Measurements from ENCODE around the gene KSR1.
"Not testable (repeated sequence)": the region's sequence is repeated elsewhere in the genome, so short reads cannot be mapped to it uniquely, and the experiment has no call there.

The KSR1 gene

DNA sequence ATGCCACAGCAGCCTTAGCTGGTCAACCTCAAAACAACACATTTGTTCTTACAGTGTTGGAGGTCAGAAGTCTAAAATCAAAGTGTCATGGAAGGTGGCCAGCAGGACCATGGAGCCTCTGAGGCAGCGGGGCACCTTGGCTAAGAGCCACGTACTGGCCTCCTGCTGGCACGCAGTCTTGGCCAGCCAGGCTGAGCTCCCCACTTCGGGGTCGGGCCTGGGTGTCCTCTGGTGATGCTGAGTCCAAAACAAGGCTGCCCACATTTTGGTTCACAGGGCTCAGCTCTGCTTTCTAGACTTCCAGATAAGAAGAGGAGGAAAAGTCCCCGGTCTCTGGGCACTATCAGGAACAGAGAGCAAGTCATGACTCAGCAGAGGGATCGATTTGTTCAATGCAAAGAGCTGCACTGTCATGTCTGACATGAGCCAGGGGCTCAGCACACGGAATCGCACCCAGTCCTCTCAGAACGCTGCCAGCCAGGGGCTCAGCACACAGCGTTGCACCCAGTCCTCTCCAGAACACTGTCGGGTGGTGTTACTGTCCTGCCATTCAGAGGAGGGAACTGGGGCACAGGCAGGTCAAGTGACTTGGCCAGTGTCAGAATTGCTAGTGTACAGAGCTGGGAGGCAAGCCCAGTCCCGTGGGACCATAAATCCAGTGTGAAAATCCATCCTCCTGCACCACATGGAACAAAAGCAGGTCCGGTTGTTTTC is 177.2 kb downstream of the KSR1 start:
- DNase-seq (ENCODE audit: low spot score): no peak

DNA sequence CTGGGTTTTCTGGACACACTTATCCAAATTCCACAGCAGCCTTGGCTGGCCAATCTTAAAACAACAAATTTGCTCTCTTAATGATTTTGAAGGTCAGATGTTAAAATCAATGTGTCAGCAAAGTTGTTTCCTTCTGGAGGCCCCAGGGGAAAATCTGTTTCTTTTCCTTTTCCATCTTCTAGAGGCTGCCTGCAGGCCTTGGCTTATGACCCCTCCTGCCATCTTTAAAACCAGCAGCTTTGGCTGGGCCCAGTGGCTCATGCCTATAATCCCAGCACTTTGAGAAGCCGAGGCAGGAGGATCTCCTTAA is 177.7 kb downstream of the KSR1 start:
- no peak for DNase-seq (ENCODE audit: low spot score)

DNA sequence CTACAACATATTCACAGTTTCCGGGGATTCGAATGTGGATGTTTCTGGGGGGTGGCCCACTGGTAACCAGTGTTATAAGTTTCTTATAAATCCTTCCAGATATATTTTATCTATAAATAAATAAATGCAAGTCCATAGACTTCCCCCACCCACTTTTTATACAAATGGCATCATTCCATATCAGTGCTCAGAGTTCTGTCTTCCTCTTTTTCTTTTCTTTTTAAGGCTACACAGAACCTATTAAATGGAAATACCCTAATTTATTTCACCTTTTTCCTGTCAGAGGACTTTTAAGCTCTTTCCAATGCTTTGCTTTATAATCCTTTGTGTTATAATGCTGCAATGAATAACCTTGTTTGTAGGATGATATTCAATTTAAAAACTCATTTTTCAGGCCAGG is 178.5 kb downstream of the KSR1 start:
- DNase-seq (ENCODE audit: low spot score): no peak

DNA sequence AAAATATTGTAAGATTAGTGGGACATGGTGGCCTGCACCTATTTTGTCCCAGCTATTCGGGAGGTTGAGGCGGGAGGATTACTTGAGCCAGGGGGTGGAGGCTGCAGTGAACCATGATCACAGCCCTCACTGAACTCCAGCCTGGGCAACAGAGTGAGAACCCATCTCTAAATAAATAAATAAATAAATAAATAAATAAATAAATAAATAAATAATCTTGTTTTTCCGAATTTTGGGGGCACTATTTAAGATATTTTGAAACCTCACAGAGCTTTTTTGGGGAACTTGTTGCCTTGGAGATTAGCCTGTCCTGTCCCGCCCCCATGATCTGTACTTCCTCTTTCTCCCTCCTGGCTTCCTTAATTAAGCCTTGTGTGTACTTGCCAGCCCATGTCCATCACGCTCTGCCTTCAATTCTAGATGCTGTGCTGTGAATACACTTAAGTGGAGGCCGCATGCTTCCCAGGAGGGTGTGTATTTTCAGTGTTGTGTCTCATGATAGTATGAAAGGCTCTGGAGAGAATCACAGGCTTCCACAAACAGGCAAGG is 179.1 kb downstream of the KSR1 start:
- no peak for DNase-seq (ENCODE audit: low spot score)

DNA sequence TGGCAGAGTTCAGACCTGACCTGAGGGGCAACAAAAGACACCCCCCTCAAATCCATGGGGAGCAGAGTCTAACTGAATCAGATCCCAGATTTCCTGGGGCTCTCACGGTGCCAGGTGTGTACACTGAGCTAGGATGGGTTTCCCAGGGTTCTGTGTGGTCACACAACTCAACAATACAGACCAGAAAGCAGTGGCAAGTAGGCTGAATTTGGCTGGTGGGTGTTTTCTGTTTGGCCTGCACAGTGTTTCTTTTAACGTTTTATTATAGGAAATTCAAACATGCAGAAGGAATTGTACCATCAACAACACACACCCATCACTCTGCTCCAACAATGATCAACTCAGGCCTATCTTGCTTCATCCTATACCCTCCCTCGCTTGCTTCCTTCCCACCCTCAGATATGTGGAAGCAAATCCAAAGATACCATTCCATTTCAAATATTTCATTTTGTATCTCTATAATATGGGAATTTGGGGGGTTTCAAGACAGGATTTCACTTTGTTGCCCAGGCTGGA is 179.8 kb downstream of the KSR1 start:
- not testable (repeated sequence) for DNase-seq (ENCODE audit: low spot score)

DNA sequence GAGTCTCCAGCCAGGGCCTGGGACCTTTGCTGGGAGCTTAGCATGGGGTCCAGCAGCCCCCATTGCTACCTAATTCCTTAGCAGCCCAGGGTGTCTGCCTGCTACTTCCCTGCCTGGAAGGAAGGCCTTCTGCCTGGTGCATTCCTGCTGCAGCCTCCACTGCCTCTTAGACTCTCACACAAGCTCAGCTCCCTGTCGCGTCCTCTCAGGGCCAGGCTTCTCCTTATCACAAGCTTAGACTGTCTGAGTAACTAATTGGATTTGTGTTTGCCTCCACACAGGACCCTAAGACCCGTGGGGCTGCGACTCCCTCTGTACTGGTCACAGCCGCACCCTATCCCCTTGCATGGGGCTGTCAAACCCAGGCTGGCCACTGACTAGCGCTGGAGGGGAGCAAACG is 181.6 kb downstream of the KSR1 start:
- DNase-seq (ENCODE audit: low spot score): not testable (repeated sequence)

DNA sequence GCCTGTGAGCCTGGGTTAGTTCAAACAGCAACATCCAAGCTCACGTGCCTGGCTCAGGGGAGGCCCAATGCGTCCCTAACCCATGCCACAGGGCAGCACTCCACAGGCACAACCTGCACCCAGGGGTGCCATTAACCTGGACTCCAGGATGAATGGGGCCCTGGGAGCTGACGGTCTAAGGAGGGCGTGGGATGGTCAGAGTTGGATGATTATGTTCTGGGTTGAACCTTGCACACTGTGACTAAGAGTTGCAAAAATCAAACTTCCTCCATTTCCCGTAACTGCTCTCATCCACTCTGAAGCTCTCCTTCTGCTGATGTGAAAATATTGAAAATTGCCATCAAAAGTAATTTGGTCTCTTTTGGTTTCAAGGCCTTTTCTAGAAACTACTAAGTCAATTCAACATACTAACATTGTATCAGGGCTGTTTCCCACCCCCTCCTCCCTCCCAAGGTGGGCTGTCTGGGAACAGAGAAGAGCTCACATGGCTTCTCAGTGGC is 182.2 kb downstream of the KSR1 start:
- DNase-seq (ENCODE audit: low spot score): not testable (repeated sequence)

DNA sequence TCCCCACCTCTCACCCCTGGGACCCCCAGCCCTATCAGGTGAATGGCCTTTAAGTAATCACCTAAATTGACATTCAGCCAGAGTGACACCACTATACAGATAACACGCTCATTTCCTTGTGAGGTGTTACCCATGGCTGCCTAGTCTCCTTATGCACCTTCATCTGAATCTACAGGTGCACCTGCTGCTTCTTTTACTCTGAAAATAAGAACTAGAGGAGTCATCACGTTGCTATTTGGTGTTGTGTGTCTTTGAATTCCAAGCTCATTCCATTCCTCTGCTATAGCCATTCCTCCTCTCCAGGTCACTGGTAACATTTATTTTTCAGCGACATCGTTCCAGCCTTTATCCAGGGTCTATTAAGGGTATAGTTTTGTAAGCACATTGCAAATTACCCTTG is 184.5 kb downstream of the KSR1 start:
- DNase-seq (ENCODE audit: low spot score): no peak

DNA sequence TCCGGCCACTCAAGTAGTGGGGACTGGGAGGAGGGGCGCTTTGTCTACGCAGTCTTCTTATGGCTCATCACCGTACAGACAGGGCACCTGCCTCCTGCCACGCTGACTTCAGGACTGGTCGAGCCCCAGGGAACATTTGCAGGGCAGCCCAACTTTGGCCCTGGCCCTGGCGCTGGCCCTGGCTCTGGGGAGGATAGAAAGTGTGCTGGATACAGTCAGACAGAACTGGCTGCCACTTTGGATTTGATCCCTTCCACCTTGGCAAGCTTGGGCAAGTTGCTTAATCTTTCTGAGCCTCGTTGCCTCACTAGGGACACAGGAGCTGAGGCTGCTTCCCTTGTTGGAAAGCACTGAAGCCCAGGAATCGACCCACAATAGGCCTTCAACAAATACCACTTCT is 188.3 kb downstream of the KSR1 start:
- no peak for DNase-seq (ENCODE audit: low spot score)

DNA sequence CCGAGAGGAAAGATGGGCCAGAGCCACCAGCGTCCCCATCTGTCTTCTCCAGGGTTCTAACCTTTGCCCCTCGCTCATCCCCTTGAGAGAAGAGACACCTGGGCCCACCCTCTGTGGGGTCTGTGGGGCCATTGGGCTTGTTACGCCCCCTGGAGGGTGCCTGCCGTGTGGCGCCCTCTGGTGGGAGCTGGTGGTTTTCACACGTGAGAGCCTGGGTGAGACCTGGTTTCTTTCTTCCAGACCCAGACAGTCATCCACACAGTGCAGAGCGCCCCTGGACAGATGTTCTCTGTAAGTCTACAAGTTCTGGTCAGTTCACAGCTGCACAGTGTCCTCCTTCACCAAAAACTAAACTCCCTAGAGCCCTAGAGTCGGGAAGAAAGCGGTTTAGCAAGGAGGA is 189.4 kb downstream of the KSR1 start:
- not testable (repeated sequence) for DNase-seq (ENCODE audit: low spot score)

DNA sequence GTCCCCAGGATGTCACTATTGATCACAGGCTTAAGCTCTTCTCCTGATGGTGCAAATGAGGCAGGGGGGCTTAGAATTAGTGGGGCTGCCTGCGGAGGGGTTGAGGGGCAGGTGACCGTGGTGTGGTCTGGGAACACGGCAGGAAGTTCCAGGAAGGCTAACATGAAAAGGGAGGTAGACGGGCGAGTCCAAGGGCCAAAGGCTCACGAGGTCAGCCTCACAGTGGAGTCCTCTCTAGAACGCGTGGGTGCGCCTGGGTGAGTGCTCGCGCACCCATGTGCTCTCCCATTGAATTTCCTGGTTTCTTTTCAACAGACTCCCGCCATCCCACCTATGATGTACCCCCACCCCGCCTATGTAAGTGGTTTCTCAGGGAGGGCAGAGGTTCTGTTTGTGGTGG is 190.0 kb downstream of the KSR1 start:
- DNase-seq (ENCODE audit: low spot score): no peak

DNA sequence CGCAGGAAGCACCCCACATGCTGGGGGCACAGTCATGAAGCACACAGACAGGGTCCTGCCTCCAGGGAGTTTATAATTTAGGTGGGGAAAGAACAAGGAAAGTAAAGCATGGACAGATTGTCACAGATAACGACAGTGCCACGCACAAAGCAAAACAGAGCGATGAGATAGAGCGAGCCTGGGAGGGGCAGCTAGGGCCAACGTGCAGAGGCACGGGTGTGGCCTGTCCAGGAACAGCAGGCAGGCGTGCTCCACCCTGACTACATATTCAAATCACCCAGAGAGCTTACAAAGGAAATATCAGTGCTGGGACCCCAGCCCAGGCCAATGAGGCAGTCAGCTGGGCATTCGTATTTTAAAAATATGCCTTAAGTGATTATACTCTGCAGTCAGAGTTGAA is 191.5 kb downstream of the KSR1 start:
- DNase-seq (ENCODE audit: low spot score): no peak

DNA sequence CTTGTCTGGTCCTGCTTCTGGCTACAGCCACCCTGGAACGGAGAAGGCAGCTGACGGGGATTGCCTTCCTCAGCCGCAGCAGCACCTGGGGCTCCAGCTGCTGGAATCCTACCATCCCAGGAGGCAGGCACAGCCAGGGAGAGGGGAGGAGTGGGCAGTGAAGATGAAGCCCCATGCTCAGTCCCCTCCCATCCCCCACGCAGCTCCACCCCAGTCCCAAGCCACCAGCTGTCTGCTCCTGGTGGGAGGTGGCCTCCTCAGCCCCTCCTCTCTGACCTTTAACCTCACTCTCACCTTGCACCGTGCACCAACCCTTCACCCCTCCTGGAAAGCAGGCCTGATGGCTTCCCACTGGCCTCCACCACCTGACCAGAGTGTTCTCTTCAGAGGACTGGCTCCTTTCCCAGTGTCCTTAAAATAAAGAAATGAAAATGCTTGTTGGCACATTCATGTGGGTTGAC is 192.9 kb downstream of the KSR1 start:
- not testable (repeated sequence) for DNase-seq (ENCODE audit: low spot score)

DNA sequence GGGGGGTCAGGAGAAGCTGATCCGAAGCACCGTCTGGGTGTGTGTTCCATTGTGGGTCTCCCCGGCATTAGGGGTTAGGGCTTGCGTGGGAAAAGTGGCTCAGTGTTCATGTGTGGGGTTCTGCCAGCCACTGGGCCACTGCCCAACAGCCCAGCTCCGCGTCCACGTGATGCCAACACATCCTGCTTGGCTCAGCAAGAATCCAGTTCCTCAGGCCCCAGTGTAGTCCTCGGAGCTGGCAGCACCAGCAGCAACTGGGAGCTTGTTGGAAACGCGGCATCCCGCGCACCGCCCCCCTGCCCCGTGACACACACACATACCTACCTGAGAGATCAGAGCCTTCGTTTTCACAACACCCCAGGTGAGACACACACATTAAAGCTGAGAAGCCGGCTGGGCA is 193.7 kb downstream of the KSR1 start:
- DNase-seq (ENCODE audit: low spot score): no peak

DNA sequence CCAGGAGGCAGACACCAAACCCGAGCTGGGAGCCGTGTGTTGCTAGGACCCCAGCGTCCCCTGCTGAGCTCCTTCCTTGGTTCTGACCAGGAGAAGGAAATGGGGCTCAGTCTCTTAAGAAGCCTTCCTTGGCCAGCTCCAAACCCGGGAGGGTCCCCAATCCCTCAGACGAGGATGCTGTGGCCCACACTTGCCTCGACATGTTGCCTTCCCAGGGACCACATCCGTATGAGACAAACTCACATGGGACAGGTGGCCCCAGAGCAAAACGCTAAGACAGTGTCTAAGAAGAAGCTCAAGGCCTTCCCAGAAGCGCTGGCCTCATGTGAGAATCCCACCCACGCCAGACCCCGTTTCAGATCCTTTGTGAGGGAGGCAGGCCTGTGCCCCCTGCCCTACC is 194.6 kb downstream of the KSR1 start:
- DNase-seq (ENCODE audit: low spot score): no peak

DNA sequence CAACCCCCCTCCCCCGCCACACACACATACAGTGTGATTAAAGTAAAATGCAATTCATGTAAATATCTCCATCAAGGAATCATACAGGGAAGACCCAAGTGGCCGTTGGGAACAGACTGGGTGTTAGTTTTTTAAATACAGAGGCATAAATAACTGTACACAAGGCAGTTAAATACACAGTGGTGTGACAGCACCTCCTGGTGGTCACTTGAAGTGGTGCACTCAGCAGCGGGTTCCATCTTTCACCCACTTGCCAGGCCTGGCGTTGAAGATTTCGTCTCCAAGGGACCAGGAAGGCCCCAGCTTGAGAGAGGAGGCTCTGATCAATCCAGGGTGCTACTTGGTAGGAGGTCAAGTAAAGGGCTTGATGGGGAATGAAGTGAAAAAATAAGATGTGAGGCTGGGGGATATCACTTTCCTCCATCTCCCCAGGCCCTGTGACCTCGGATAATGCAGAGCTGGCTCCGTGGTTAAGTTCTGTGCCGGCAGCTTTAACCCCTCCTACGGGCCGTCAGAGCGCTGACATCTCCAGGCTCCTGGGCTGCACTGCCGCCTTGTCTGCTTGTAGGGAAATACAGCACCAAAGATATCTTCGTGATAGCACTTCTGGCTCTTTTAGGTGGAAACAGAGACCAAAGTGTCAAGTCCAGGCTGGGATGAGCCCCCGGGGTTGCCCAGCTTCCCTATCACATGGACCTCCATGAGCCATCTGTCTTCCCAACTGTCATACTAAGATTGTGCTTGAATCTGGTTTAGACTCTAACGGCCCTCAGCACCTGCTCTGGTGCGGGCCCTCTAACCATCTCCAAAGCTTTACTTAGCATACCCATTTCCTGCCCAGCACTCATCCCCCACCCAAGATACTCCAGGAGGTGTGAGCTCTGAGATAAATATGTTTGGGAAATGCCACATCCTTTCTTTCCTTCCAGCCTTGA is 195.4 kb downstream of the KSR1 start:
- DNase-seq (ENCODE audit: low spot score): peak; percentile 52

DNA sequence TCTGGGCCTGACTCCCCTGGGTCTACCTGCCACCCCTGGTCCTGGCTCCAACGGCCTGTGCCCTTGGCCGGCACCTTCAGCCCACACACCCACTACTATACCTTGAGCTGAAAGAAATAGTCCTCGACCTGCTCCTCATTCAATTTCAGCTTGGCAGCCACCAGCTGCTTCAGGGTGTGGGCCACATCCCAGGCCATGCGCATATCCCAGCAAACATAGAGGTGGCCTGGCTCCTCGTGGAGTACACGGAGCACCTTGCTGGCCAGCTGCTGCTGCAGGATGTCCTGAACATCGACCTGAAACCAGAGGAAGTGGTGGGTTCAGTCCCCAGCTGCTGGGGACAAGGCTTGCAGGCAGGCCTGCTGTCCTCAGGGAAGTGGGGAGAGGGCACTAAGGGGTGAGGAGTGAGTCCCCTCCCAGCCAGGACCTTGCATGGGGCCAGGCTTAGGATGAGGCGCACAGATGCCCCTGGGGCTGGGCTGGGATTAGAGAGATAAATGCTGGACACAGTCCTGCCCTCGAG is 197.3 kb downstream of the KSR1 start:
- DNase-seq (ENCODE audit: low spot score): not testable (repeated sequence)

DNA sequence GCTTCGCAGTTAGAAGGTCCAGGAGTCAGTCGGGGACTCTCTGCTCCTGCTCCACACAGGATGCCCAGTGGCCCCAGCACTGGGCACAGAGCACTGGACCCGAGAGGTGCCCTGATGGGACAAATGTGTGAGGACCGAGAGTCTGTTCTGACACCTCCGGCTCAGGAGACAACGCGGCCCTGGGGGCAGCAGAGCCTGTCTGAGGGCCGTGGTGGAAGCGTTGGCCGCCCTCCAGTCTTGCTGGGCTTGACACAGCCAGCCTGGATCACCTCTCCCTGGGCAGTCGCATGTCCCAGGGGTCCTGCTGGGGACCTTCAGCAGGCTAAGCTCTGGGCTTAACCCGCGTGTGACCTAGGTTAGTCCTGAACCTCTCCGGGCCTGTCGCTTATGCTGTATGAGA is 197.9 kb downstream of the KSR1 start:
- DNase-seq (ENCODE audit: low spot score): no peak

DNA sequence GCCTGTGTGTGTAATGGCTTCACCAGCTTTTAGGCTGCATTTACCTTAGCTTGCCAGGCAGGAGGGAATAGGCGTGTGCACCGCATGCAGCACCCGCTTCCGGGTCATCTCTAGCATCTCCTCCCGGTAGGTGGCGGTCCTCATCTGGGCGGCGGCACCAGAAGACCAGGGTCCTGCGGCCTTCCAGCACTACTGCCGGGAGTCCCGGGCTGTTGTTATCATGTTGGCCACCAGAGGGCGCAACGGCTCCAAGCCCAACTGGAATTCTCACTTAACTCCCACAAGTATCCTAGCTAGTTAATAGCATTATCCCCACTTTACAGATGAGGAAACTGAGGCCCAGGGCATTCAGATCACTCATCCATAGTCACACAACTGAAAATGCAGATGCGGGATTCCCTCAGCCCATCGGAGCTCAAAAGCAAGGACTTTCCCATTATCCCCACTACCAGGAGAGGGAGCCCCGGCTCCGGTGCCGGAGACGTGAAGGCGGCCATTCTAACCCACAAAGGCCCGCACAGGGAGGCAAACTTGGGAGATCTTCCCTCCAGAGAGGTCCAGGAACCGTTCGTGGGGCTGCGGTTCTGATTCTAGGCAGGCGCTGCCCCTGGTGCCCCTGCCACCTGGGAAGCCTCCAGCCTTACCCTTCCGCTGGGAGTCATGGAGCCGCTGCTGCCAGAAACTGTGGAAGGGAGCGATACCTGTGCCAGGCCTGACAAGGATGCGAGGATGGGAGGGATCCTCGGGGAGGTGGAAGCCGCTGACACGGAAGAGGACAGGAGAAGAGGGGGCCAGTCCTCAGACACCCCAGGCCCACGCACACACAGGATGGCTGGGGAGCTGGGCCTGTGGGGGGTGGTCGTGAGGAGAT is 198.6 kb downstream of the KSR1 start:
- peak; percentile 53 for DNase-seq (ENCODE audit: low spot score)

DNA sequence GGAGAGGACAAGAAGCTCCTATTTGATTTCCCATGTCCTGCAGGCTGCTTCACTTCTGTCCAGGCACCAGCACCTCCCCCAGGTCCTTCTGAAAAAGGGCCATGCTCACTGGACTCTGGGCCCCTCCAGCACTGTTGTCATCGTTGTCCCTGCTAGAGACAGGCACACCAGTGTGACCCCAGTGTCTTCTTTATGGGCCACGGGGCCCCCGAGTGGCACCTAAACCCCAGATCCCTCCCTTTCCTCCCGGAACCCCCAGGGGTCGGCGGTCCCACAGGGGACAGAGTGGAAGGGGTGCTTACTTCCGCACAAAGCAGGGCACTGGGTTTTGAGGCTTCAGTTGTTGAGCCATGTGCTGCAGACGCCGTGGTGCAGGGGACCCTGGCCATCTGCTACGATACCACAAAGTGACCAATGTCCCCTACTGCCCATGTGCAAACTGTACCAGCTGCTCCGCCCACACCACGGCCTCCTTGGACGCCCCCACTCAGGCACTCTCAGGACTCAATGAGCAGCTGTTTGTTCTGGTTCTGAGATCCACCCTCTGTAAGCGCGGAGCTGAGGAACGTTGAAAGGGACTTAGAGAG is 199.4 kb downstream of the KSR1 start:
- not testable (repeated sequence) for DNase-seq (ENCODE audit: low spot score)

DNA sequence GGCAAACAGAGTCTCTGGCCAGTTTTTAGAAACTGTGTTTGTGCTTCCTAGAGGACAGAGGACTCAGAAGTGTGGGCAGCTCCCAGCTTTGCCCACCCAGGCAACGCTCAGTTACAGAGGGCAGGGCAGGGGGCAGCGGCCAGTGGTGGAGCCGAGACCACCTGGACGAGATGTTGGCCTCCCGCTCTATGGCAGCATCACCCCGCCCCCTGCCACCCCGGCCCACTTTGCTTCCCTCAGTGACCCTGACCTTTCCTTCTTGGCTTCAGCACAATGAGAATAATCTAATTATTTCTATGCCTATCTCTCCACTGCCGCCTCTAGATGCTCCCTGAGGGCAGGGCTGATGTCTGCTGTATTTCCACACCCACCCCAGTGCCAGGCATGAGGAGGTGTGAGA is 200.4 kb downstream of the KSR1 start:
- not testable (repeated sequence) for DNase-seq (ENCODE audit: low spot score)

Measured in CD4-positive, alpha-beta T cell treated with Interleukin-6 at 100 ng/mL for 8 hours (primary cell).